K562 (cell line): Measurements from ENCODE around the gene GLT6D1. TPM values are rescaled to one million over a fixed set of nuclear protein-coding genes. Genes with fewer than 3 reads are reported as not detected.

ENCODE experiments used
- ATAC-seq: fragments of 200-7000 bp; cut with Tn5 transposase; 3 replicates; pipeline ENCODE4 v1.9.1; 2020; ENCODE audit warnings: moderate library complexity
- BruUV-seq: library from RNA; stranded (reverse); fragments of 400-500 nt; replicated peaks from 2 replicates; lab custom pipeline; 2021; lab: Mats Ljungman, UMichigan
- CTCF ChIA-PET: fragments of 300-600 bp; formaldehyde crosslinking; extraction: SDS; loops from one replicate; lab custom pipeline; 2021; ENCODE audit warnings: low intra/inter-chr PET ratio; lab: Yijun Ruan, JAX
- POLR2A ChIA-PET: fragments of 300-600, 350-650 bp; sonication (Branson Sonifier 250); formaldehyde crosslinking; extraction: SDS; loops from one replicate; lab custom pipeline; 2021; ENCODE audit warnings: antibody characterized with exemption, inconsistent platforms; lab: Yijun Ruan, JAX
- DNase-seq, 4 experiments: peaks; one replicate each; pipeline versions ENCODE4 v3.0.0 to v3.0.0-alpha.2; 2011 to 2018; ENCODE audit warnings: low spot score in 3 of 4, mixed read lengths in 3 of 4; ENCODE audit errors: extremely low read depth in 1 of 4
- FAIRE-seq: peaks from 2 replicates; lab custom pipeline; 2011; peaks lifted over from hg19 to GRCh38; lab: Jason Lieb, UNC
- H2AFZ ChIP-seq: 2 replicates; pipeline ENCODE4 v1.6.0; 2011; ENCODE audit warnings: low read depth, low read length, control low read depth, inconsistent platforms
- H3K27ac ChIP-seq: fragments of 200-600 bp; 3 replicates; pipeline ENCODE4 v1.8.0; 2011; ENCODE audit warnings: low read depth, mild to moderate bottlenecking, control low read depth, inconsistent platforms, low read length, moderate library complexity, mixed read lengths; ENCODE audit errors: extremely low read depth
- H3K27me3 ChIP-seq, 2 experiments: fragments of 300-600 bp in 1 of 2; 2 replicates in 1 of 2; 3 replicates in 1 of 2; pipeline versions ENCODE4 v1.6.0 to v1.8.0; 2011; ENCODE audit warnings: inconsistent platforms in 2 of 2, low read length in 2 of 2, mild to moderate bottlenecking in 1 of 2, mixed read lengths in 1 of 2, moderate library complexity in 1 of 2; ENCODE audit not compliant: control insufficient read depth in 2 of 2, insufficient read depth in 2 of 2
- H3K36me3 ChIP-seq: fragments of 300-600 bp; 3 replicates; pipeline ENCODE4 v1.8.0; 2011; ENCODE audit warnings: mild to moderate bottlenecking, low read length, inconsistent platforms; ENCODE audit not compliant: control insufficient read depth, insufficient read depth
- H3K4me1 ChIP-seq, 2 experiments: fragments of 200-600 bp in 1 of 2; replicated peaks in 1 of 2; 2 replicates in 1 of 2; 3 replicates in 1 of 2; pipeline versions ENCODE4 v1.5.1 to v1.8.0; 2011; ENCODE audit warnings: inconsistent platforms in 2 of 2, low read length in 2 of 2, mild to moderate bottlenecking in 1 of 2, mixed read lengths in 1 of 2, moderate library complexity in 1 of 2; ENCODE audit not compliant: control insufficient read depth in 2 of 2, insufficient read depth in 2 of 2
- H3K4me2 ChIP-seq: 2 replicates; pipeline ENCODE4 v1.6.1; 2011; ENCODE audit warnings: low read length, control low read depth, inconsistent platforms, mixed read lengths; ENCODE audit not compliant: insufficient read depth
- H3K4me3 ChIP-seq: fragments of 200-600 bp; sonication (generic), shearing (Covaris generic); 2 replicates; pipeline ENCODE4 v1.5.1; 2016; ENCODE audit warnings: control low read depth, inconsistent platforms
- H3K79me2 ChIP-seq: fragments of 200-600 bp; 3 replicates; pipeline ENCODE4 v1.8.0; 2011; ENCODE audit warnings: low read length, inconsistent platforms; ENCODE audit not compliant: control insufficient read depth, insufficient read depth
- H3K9ac ChIP-seq, 2 experiments: 2 replicates each; pipeline versions ENCODE4 v1.6.0 to v1.6.1; 2011; ENCODE audit warnings: low read depth in 2 of 2, low read length in 2 of 2, control low read depth in 1 of 2, inconsistent platforms in 1 of 2, mild to moderate bottlenecking in 1 of 2, mixed read lengths in 1 of 2; ENCODE audit not compliant: insufficient read depth in 1 of 2
- H3K9me1 ChIP-seq: one replicate; pipeline ENCODE4 v1.6.0; 2011; ENCODE audit warnings: inconsistent platforms, mild to moderate bottlenecking, low read length, moderate library complexity; ENCODE audit not compliant: control insufficient read depth, insufficient read depth
- H3K9me3 ChIP-seq: replicated peaks from 2 replicates; pipeline ENCODE4 v1.5.1; 2011; ENCODE audit warnings: low read depth, low read length, inconsistent platforms; ENCODE audit not compliant: control insufficient read depth, insufficient read depth
- H4K20me1 ChIP-seq: replicated peaks from 2 replicates; pipeline ENCODE4 v1.6.1; 2011; ENCODE audit warnings: low read length, inconsistent platforms, mixed read lengths; ENCODE audit not compliant: control insufficient read depth, insufficient read depth
- BMI1 ChIP-seq: fragments of 150-350 bp; IDR thresholded peaks from 2 replicates; pipeline ENCODE4 v1.6.1; 2014; ENCODE audit warnings: low read length
- MAFK ChIP-seq: IDR thresholded peaks from 2 replicates; pipeline ENCODE4 v1.6.1; 2011; ENCODE audit warnings: low read length, improper control_type of control experiment
- MAZ ChIP-seq, 2 experiments: fragments of 450-650 bp in 1 of 2; sonication (generic) in 1 of 2; formaldehyde crosslinking; IDR thresholded peaks in 1 of 2; conservative IDR thresholded peaks in 1 of 2; 2 replicates each; pipeline versions ENCODE4 v1.4.0 to v1.5.0; 2020; ENCODE audit warnings: mild to moderate bottlenecking in 1 of 2, missing genetic modification reagents in 1 of 2
- PHB2 ChIP-seq: fragments of 450-650 bp; IDR thresholded peaks from 2 replicates; pipeline ENCODE4 v1.6.1; 2017; ENCODE audit warnings: low read depth
- TAF1 ChIP-seq: IDR thresholded peaks from 2 replicates; pipeline ENCODE4 v1.6.1; 2011; ENCODE audit warnings: mild to moderate bottlenecking, low read length, moderate library complexity; ENCODE audit not compliant: insufficient read depth, control insufficient read depth, severe bottlenecking; ENCODE audit errors: extremely low read depth
- THAP7 ChIP-seq: fragments of 250-450 bp; sonication (Bioruptor Pico); IDR thresholded peaks from 2 replicates; pipeline ENCODE4 v1.5.0; 2021
- ZKSCAN3 ChIP-seq: fragments of 250-450 bp; sonication (Bioruptor Pico); IDR thresholded peaks from 2 replicates; pipeline ENCODE4 v1.4.0; 2020
- ZNF354B ChIP-seq: fragments of 250-450 bp; sonication (Bioruptor Pico); IDR thresholded peaks from 2 replicates; pipeline ENCODE4 v1.4.0; 2020
- WGBS: fragments of 100-300 bp; shearing (Covaris generic); methylation state at CpG from one replicate; pipeline ENCODE4 v1.1.6; 2016; ENCODE audit warnings: low coverage, mixed read lengths; ENCODE audit not compliant: insufficient coverage; ENCODE audit errors: missing lambda C conversion rate; 5-methylcytosine and 5-hydroxymethylcytosine counted together
- in situ Hi-C: fragments of 300-500 bp; cut with MboI; formaldehyde crosslinking; loops from 4 replicates; pipeline ENCODE4 v1.15.0; 2018; ENCODE audit warnings: inconsistent platforms, mixed read lengths
- intact Hi-C: fragments of 100-400 bp; cut with micrococcal nuclease; formaldehyde crosslinking; loops from 2 replicates; pipeline ENCODE4 v1.14.2; 2022
- polyA plus RNA-seq, 8 experiments: library from polyadenylated mRNA; depleted of rRNA in 4 of 8; stranded (reverse) in 5 of 8; unstranded in 3 of 8; fragments of >200 nt; fragmentation: Nextera tagmentation in 2 of 8; fragmentation: Illumina TruSeq in 1 of 8; extraction: Ambion mirVana in 2 of 8; extraction: Trizol in 1 of 8; gene quantifications; 2 replicates each; pipeline versions ENCODE4 v1.2.1 to v1.2.3, GENCODE V29; 2011 to 2014; ENCODE audit warnings: inconsistent platforms in 1 of 8, missing spikeins in 1 of 8
- total RNA-seq, 7 experiments: library from RNA; depleted of rRNA in 6 of 7; stranded (reverse); fragments of >200 nt in 6 of 7; fragmentation: Illumina TruSeq in 2 of 7; extraction: Trizol in 2 of 7; gene quantifications; 2 replicates each; pipeline versions ENCODE4 v1.2.1 to v1.2.3, GENCODE V29; 2011 to 2021; ENCODE audit warnings: low replicate concordance in 1 of 7

Gene GLT6D1
- total and polyA plus RNA-seq, 9 of the 15 experiments (the other 6 are each of a cell fraction or from before 2014, with no cell fraction given), result not detected

GRCh38 chr9:135641745-135642144, 2.4 kb upstream of the GLT6D1 start:
- no peak overlapping the region for H2AFZ ChIP-seq
- ChIA-PET CTCF (no interaction called here), POLR2A (no interaction called here)
- H3K4me2 ChIP-seq, result no peak overlapping the region
- in situ Hi-C loops, result no loop called here
- H4K20me1 ChIP-seq, result no peaks in the 10 kb centered on the region
- TF ChIP-seq MAZ (CRISPR knock-in tag; conservative IDR thresholded peaks at IDR 0.05 in 1 of 2, IDR thresholded peaks at IDR 0.05 in 1 of 2), result no peak
- no peak for TF ChIP-seq MAFK
- no peak for TF ChIP-seq TAF1
- no peak for TF ChIP-seq ZKSCAN3 (CRISPR knock-in tag)
- no peak for TF ChIP-seq PHB2
- TF ChIP-seq ZNF354B, result no peak
- TF ChIP-seq THAP7 (CRISPR knock-in tag), result no peak
- no peak for TF ChIP-seq BMI1
- H3K9ac ChIP-seq, result no peak overlapping the region
- WGBS, result 0% methylated on average over 8 of the region's 8 CpGs
- BruUV-seq, result no TSS peak
- intact Hi-C loops, result no loop called here
- no peaks in the 10 kb centered on the region for H3K79me2 ChIP-seq
- 0 out of 5 replicates have a peak, but pooled peaks cover 2 to 4% of the 10 kb centered on the region in 2 experiments for H3K27me3 ChIP-seq
- H3K4me3 ChIP-seq, result no peak overlapping the region
- H3K27ac ChIP-seq, result no peak overlapping the region
- no peak for DNase-seq
- no peak for FAIRE-seq
- H3K9me1 ChIP-seq, result no peaks in the 10 kb centered on the region
- no peaks in the 10 kb centered on the region for H3K4me1 ChIP-seq
- no peak for ATAC-seq
- peaks cover 5% of the 10 kb centered on the region for H3K9me3 ChIP-seq
- H3K36me3 ChIP-seq, result no peaks in the 10 kb centered on the region
